ENCODE measurements around the gene HMCN1.

GRCh38 chr1:186165303-186165702, 431.1 kb downstream of the HMCN1 start:
- TF ChIP-seq, protein P1, sequence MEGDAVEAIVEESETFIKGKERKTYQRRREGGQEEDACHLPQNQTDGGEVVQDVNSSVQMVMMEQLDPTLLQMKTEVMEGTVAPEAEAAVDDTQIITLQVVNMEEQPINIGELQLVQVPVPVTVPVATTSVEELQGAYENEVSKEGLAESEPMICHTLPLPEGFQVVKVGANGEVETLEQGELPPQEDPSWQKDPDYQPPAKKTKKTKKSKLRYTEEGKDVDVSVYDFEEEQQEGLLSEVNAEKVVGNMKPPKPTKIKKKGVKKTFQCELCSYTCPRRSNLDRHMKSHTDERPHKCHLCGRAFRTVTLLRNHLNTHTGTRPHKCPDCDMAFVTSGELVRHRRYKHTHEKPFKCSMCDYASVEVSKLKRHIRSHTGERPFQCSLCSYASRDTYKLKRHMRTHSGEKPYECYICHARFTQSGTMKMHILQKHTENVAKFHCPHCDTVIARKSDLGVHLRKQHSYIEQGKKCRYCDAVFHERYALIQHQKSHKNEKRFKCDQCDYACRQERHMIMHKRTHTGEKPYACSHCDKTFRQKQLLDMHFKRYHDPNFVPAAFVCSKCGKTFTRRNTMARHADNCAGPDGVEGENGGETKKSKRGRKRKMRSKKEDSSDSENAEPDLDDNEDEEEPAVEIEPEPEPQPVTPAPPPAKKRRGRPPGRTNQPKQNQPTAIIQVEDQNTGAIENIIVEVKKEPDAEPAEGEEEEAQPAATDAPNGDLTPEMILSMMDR (IDR thresholded peaks at IDR 0.05) = no peak
- TF ChIP-seq POLR2A (IDR thresholded peaks at IDR 0.05) = no peak

All from adrenal gland (tissue), 5 donors.